ENCODE measurements around the gene TACR2.

The TACR2 gene

GRCh38 chr10:69449841-69450240 is 33.1 kb upstream of the TACR2 start:
- Histone ChIP-seq H3K27ac (ENCODE audit: low read depth, low read length) (no peak overlapping the region), H3K4me2 (ENCODE audit: low read depth, low read length, poor library complexity, severe bottlenecking) (no peak overlapping the region), H3K27me3 (ENCODE audit: low read length) (no peaks in the 10 kb centered on the region), H3K9me3 (ENCODE audit: insufficient read depth, low read length) (no peaks in the 10 kb centered on the region), H4K20me1 (ENCODE audit: low read depth, low read length) (no peaks in the 10 kb centered on the region), H3K9me2 (replicated peaks; ENCODE audit: insufficient read depth, low read length) (no peaks in the 10 kb centered on the region), H3K4me3 (ENCODE audit: insufficient read depth, low read length, poor library complexity, severe bottlenecking) (no peak overlapping the region), H2AFZ (ENCODE audit: low read depth, low read length, severe bottlenecking) (peak overlapping the region; percentile 27), H3F3A (ENCODE audit: insufficient read depth) (no peaks in the 10 kb centered on the region), H3K79me2 (ENCODE audit: insufficient read depth, low read length) (no peaks in the 10 kb centered on the region), H3K9ac (ENCODE audit: low read length) (no peak overlapping the region), H3K36me3 (ENCODE audit: low read length) (no peaks in the 10 kb centered on the region)
- no peak for TF ChIP-seq EZH2phosphoT487 (conservative IDR thresholded peaks at IDR 0.05; ENCODE audit: low read length)
- TF ChIP-seq, protein P1, sequence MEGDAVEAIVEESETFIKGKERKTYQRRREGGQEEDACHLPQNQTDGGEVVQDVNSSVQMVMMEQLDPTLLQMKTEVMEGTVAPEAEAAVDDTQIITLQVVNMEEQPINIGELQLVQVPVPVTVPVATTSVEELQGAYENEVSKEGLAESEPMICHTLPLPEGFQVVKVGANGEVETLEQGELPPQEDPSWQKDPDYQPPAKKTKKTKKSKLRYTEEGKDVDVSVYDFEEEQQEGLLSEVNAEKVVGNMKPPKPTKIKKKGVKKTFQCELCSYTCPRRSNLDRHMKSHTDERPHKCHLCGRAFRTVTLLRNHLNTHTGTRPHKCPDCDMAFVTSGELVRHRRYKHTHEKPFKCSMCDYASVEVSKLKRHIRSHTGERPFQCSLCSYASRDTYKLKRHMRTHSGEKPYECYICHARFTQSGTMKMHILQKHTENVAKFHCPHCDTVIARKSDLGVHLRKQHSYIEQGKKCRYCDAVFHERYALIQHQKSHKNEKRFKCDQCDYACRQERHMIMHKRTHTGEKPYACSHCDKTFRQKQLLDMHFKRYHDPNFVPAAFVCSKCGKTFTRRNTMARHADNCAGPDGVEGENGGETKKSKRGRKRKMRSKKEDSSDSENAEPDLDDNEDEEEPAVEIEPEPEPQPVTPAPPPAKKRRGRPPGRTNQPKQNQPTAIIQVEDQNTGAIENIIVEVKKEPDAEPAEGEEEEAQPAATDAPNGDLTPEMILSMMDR (IDR thresholded peaks at IDR 0.05; ENCODE audit: insufficient read depth, low read length, poor library complexity, severe bottlenecking), result peak; percentile 52

- no peak overlapping the region for H3K9ac ChIP-seq (ENCODE audit: low read length)
- H4K20me1 ChIP-seq (ENCODE audit: low read depth, low read length), result no peaks in the 10 kb centered on the region
- no peaks in the 10 kb centered on the region for H3K27me3 ChIP-seq (ENCODE audit: low read length)
- no peaks in the 10 kb centered on the region for H3F3A ChIP-seq (ENCODE audit: insufficient read depth)
- TF ChIP-seq EZH2phosphoT487 (conservative IDR thresholded peaks at IDR 0.05; ENCODE audit: low read length), result no peak
- TF ChIP-seq, protein P1 (IDR thresholded peaks at IDR 0.05; ENCODE audit: insufficient read depth, low read length, poor library complexity, severe bottlenecking), result no peak
- no peaks in the 10 kb centered on the region for H3K9me2 ChIP-seq (replicated peaks; ENCODE audit: insufficient read depth, low read length)
- H3K4me3 ChIP-seq (ENCODE audit: insufficient read depth, low read length, poor library complexity, severe bottlenecking), result no peak overlapping the region
- H3K4me2 ChIP-seq (ENCODE audit: low read depth, low read length, poor library complexity, severe bottlenecking), result no peak overlapping the region
- H3K27ac ChIP-seq (ENCODE audit: low read depth, low read length), result no peak overlapping the region
- H3K9me3 ChIP-seq (ENCODE audit: insufficient read depth, low read length), result no peaks in the 10 kb centered on the region
- no peaks in the 10 kb centered on the region for H3K36me3 ChIP-seq (ENCODE audit: low read length)
- no peak overlapping the region for H2AFZ ChIP-seq (ENCODE audit: low read depth, low read length, severe bottlenecking)
- no peaks in the 10 kb centered on the region for H3K79me2 ChIP-seq (ENCODE audit: insufficient read depth, low read length)
These were observed 30.0 kb upstream of the TACR2 start for GRCh38 chr10:69446650-69447151.

DNA sequence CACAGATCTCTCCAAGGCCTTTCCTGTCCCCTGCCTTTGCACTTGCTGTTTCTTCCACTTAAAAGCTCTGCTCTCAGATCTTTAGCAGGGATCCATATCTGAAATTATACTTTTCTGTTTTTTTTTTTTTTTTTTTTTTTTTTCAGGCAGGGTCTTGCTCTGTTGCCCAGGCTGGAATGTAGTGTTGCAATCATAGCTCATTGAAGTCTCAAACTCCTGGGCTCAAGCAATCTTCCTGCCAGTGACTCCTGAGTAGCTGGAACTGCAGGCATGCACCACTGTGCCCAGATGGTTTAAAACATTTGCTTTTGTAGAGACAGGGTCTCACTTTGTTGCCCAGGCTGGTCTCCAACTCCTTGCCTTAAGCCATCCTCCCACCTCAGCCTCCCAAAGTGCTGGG is 29.5 kb upstream of the TACR2 start:
- Histone ChIP-seq H3K9me3 (ENCODE audit: insufficient read depth, low read length) (no peaks in the 10 kb centered on the region), H2AFZ (ENCODE audit: low read depth, low read length, severe bottlenecking) (no peak overlapping the region), H3K27ac (ENCODE audit: low read depth, low read length) (no peak overlapping the region), H3K9ac (ENCODE audit: low read length) (no peak overlapping the region), H3K4me2 (ENCODE audit: low read depth, low read length, poor library complexity, severe bottlenecking) (no peak overlapping the region), H3K36me3 (ENCODE audit: low read length) (no peaks in the 10 kb centered on the region), H3K9me2 (replicated peaks; ENCODE audit: insufficient read depth, low read length) (no peaks in the 10 kb centered on the region), H4K20me1 (ENCODE audit: low read depth, low read length) (no peaks in the 10 kb centered on the region), H3K27me3 (ENCODE audit: low read length) (no peaks in the 10 kb centered on the region), H3F3A (ENCODE audit: insufficient read depth) (no peaks in the 10 kb centered on the region), H3K4me3 (ENCODE audit: insufficient read depth, low read length, poor library complexity, severe bottlenecking) (no peak overlapping the region), H3K79me2 (ENCODE audit: insufficient read depth, low read length) (no peaks in the 10 kb centered on the region)
- TF ChIP-seq, protein P1 (IDR thresholded peaks at IDR 0.05; ENCODE audit: insufficient read depth, low read length, poor library complexity, severe bottlenecking), result no peak
- TF ChIP-seq EZH2phosphoT487 (conservative IDR thresholded peaks at IDR 0.05; ENCODE audit: low read length), result no peak

All from SU-DHL-6 (cell line).